HCT116 (cell line): ENCODE data around the gene RHBDD1. TPM values are rescaled to one million over a fixed set of nuclear protein-coding genes. Genes with fewer than 3 reads are reported as not detected.

Experiments
- ATAC-seq: fragments of 200-7000 bp; cut with Tn5 transposase; 2 replicates; pipeline ENCODE4 v1.9.1; 2020; ENCODE audit warnings: mild to moderate bottlenecking, moderate library complexity
- BruUV-seq: library from RNA; stranded (reverse); fragments of 400-500 nt; replicated peaks from 2 replicates; lab custom pipeline; 2021; lab: Mats Ljungman, UMichigan
- CTCF ChIA-PET: fragments of 300-600 bp; sonication (Branson Sonifier 250); formaldehyde crosslinking; loops from one replicate; lab custom pipeline; 2021; ENCODE audit warnings: antibody characterized with exemption; lab: Charles Lee
- POLR2A ChIA-PET: fragments of 300-600, 350-600 bp; sonication (Branson Sonifier 250); formaldehyde crosslinking; loops from one replicate; lab custom pipeline; 2021; ENCODE audit warnings: antibody characterized with exemption; lab: Charles Lee
- RAD21 ChIA-PET, 2 experiments: fragments of 300-600 bp; sonication (Branson Sonifier 250); formaldehyde crosslinking; loops; one replicate each; lab custom pipeline; 2023; ENCODE audit warnings: low total read pairs in 2 of 2; ENCODE audit not compliant: uncharacterized antibody in 2 of 2, unreplicated experiment in 2 of 2, low non-redundant PET in 1 of 2; lab: Charles Lee
- DNase-seq: peaks from one replicate; pipeline ENCODE4 v3.0.0-alpha.2; 2010; ENCODE audit warnings: low read depth, low spot score
- H2AFZ ChIP-seq: fragments of 200-600 bp; shearing (Covaris generic), sonication (generic); 2 replicates; pipeline ENCODE4 v1.6.1; 2017; ENCODE audit warnings: low read depth, mixed run types, mixed read lengths, antibody characterized with exemption, low read length; ENCODE audit not compliant: poor library complexity, severe bottlenecking
- H3K27ac ChIP-seq: 2 replicates; pipeline ENCODE4 v1.5.1; 2012; ENCODE audit warnings: low read depth, low read length
- H3K27me3 ChIP-seq: fragments of 200-600 bp; sonication (generic); 2 replicates; pipeline ENCODE4 v1.6.1; 2016; ENCODE audit warnings: mixed run types, low read length, mixed read lengths; ENCODE audit not compliant: insufficient read depth
- H3K36me3 ChIP-seq, 2 experiments: fragments of 200-500 bp in 1 of 2; fragments of 200-600 bp in 1 of 2; sonication (Bioruptor generic) in 1 of 2; sonication (generic) in 1 of 2; 2 replicates each; pipeline versions ENCODE4 v1.5.1 to v1.6.1; 2014 to 2016; ENCODE audit warnings: low read length in 2 of 2, inconsistent platforms in 1 of 2, mixed read lengths in 1 of 2, mixed run types in 1 of 2; ENCODE audit not compliant: insufficient read depth in 2 of 2, control insufficient read depth in 1 of 2
- H3K4me1 ChIP-seq, 2 experiments: fragments of 200-600 bp in 1 of 2; sonication (generic) in 1 of 2; 2 replicates each; pipeline versions ENCODE4 v1.5.1 to v1.6.1; 2012 to 2017; ENCODE audit warnings: low read length in 2 of 2, inconsistent platforms in 1 of 2, mild to moderate bottlenecking in 1 of 2, mixed read lengths in 1 of 2, mixed run types in 1 of 2, moderate library complexity in 1 of 2; ENCODE audit not compliant: insufficient read depth in 2 of 2, control insufficient read depth in 1 of 2
- H3K4me2 ChIP-seq: fragments of 200-600 bp; sonication (generic); 2 replicates; pipeline ENCODE4 v1.6.1; 2017; ENCODE audit warnings: mixed run types, low read length, mixed read lengths
- H3K4me3 ChIP-seq, 2 experiments: fragments of 200-600 bp in 1 of 2; sonication (generic) in 1 of 2; replicated peaks in 1 of 2; 2 replicates each; pipeline ENCODE4 v1.5.1; 2011 to 2016; ENCODE audit warnings: low read length in 2 of 2, control low read depth in 1 of 2, low read depth in 1 of 2, mild to moderate bottlenecking in 1 of 2, mixed read lengths in 1 of 2, mixed run types in 1 of 2
- H3K79me2 ChIP-seq: fragments of 200-600 bp; sonication (generic); 2 replicates; pipeline ENCODE4 v1.6.1; 2017; ENCODE audit warnings: mild to moderate bottlenecking, mixed run types, low read length, moderate library complexity, mixed read lengths; ENCODE audit not compliant: insufficient read depth
- H3K9ac ChIP-seq: fragments of 200-600 bp; sonication (generic); 2 replicates; pipeline ENCODE4 v1.6.1; 2016; ENCODE audit warnings: low read length, mixed read lengths
- H3K9me2 ChIP-seq: fragments of 200-600 bp; sonication (generic), shearing (Covaris generic); 2 replicates; pipeline ENCODE4 v1.6.1; 2017; ENCODE audit warnings: mixed run types, mild to moderate bottlenecking, moderate library complexity; ENCODE audit not compliant: insufficient read depth
- H3K9me3 ChIP-seq, 2 experiments: fragments of 200-500 bp in 1 of 2; fragments of 200-600 bp in 1 of 2; sonication (Bioruptor generic) in 1 of 2; sonication (generic) in 1 of 2; 2 replicates each; pipeline ENCODE4 v1.6.1; 2014 to 2017; ENCODE audit warnings: low read length in 2 of 2, mixed read lengths in 2 of 2, inconsistent platforms in 1 of 2, low read depth in 1 of 2, mild to moderate bottlenecking in 1 of 2, mixed run types in 1 of 2, moderate library complexity in 1 of 2; ENCODE audit not compliant: control insufficient read depth in 1 of 2, insufficient read depth in 1 of 2
- H4K20me1 ChIP-seq: fragments of 200-600 bp; sonication (generic), shearing (Covaris generic); 2 replicates; pipeline ENCODE4 v1.6.1; 2017; ENCODE audit warnings: mixed run types, mild to moderate bottlenecking, moderate library complexity; ENCODE audit not compliant: insufficient read depth
- CBX3 ChIP-seq: IDR thresholded peaks from 2 replicates; pipeline ENCODE4 v1.6.1; 2012; ENCODE audit warnings: low read depth
- CEBPB ChIP-seq: IDR thresholded peaks from 2 replicates; pipeline ENCODE4 v1.6.1; 2012; ENCODE audit warnings: low read depth
- EGR1 ChIP-seq: IDR thresholded peaks from 2 replicates; pipeline ENCODE4 v1.6.1; 2012; ENCODE audit warnings: low read depth
- EZH2 ChIP-seq: fragments of 200-600 bp; sonication (generic); IDR thresholded peaks from 2 replicates; pipeline ENCODE4 v1.6.1; 2017; ENCODE audit warnings: antibody characterized with exemption, mixed run types
- EZH2phosphoT487 ChIP-seq: fragments of 200-600 bp; IDR thresholded peaks from 2 replicates; pipeline ENCODE4 v1.6.1; 2018; ENCODE audit warnings: antibody characterized with exemption, borderline replicate concordance
- FOSL1 ChIP-seq: IDR thresholded peaks from 2 replicates; pipeline ENCODE4 v1.6.1; 2012; ENCODE audit warnings: low read depth
- JUND ChIP-seq: IDR thresholded peaks from 2 replicates; pipeline ENCODE4 v1.6.1; 2012
- POLR2AphosphoS5 ChIP-seq: IDR thresholded peaks from 2 replicates; pipeline ENCODE4 v1.6.1; 2011; ENCODE audit warnings: mild to moderate bottlenecking, low read depth, low read length, moderate library complexity
- RAD21 ChIP-seq: IDR thresholded peaks from 2 replicates; pipeline ENCODE4 v1.6.1; 2012; ENCODE audit warnings: low read depth, mild to moderate bottlenecking
- SIN3A ChIP-seq: IDR thresholded peaks from 2 replicates; pipeline ENCODE4 v1.6.1; 2012; ENCODE audit warnings: low read depth
- SP1 ChIP-seq: IDR thresholded peaks from 2 replicates; pipeline ENCODE4 v1.6.1; 2012; ENCODE audit warnings: low read depth
- SRF ChIP-seq: IDR thresholded peaks from 2 replicates; pipeline ENCODE4 v1.6.1; 2012; ENCODE audit warnings: low read depth
- TCF7L2 ChIP-seq: IDR thresholded peaks from 2 replicates; pipeline ENCODE4 v1.7.0; 2011; ENCODE audit warnings: borderline replicate concordance, inconsistent platforms; ENCODE audit not compliant: insufficient read depth, insufficient read length; ENCODE audit errors: extremely low read depth
- YY1 ChIP-seq: IDR thresholded peaks from 2 replicates; pipeline ENCODE4 v1.6.1; 2011; ENCODE audit warnings: low read length, low read depth, moderate library complexity, mild to moderate bottlenecking; ENCODE audit not compliant: insufficient replicate concordance; ENCODE audit errors: extremely low read depth
- ZNF274 ChIP-seq: fragments of 200-500 bp; sonication (Bioruptor generic); IDR thresholded peaks from 2 replicates; pipeline ENCODE4 v1.6.1; 2014; ENCODE audit warnings: mild to moderate bottlenecking, low read depth, low read length, inconsistent platforms
- intact Hi-C: fragments of 100-400 bp; cut with micrococcal nuclease; formaldehyde crosslinking; loops from 2 replicates; pipeline ENCODE4 v1.10.0; 2022
- total RNA-seq: library from RNA; stranded (reverse); gene quantifications from one replicate; pipeline ENCODE4 v1.2.1, GENCODE V29; 2021; ENCODE audit not compliant: unreplicated experiment
- TF ChIP-seq, protein P1 (sequence below), 3 experiments: fragments of 200-600 bp in 1 of 3; sonication (generic) in 1 of 3; IDR thresholded peaks in 2 of 3; conservative IDR thresholded peaks in 1 of 3; 2 replicates each; pipeline ENCODE4 v1.5.1; 2012 to 2017; ENCODE audit warnings: low read depth in 2 of 3, low read length in 2 of 3, antibody characterized with exemption in 1 of 3, borderline replicate concordance in 1 of 3, control low read depth in 1 of 3, mild to moderate bottlenecking in 1 of 3, mixed read lengths in 1 of 3, mixed run types in 1 of 3, moderate library complexity in 1 of 3; ENCODE audit not compliant: insufficient read depth in 1 of 3
- TF ChIP-seq, protein P2 (sequence below): IDR thresholded peaks from 2 replicates; pipeline ENCODE4 v1.6.1; 2011; ENCODE audit warnings: mild to moderate bottlenecking, low read length, moderate library complexity; ENCODE audit not compliant: insufficient replicate concordance; ENCODE audit errors: extremely low read depth
- TF ChIP-seq, protein P3 (sequence below): IDR thresholded peaks from 2 replicates; pipeline ENCODE4 v1.6.1; 2012
- TF ChIP-seq, protein P4 (sequence below): IDR thresholded peaks from 2 replicates; pipeline ENCODE4 v1.6.1; 2012
- TF ChIP-seq, protein P5 (sequence below): IDR thresholded peaks from 2 replicates; pipeline ENCODE4 v1.6.1; 2012; ENCODE audit warnings: low read depth

Gene RHBDD1
- total RNA-seq, 1 experiment from 2014 or later, result 73.8 TPM

DNA sequence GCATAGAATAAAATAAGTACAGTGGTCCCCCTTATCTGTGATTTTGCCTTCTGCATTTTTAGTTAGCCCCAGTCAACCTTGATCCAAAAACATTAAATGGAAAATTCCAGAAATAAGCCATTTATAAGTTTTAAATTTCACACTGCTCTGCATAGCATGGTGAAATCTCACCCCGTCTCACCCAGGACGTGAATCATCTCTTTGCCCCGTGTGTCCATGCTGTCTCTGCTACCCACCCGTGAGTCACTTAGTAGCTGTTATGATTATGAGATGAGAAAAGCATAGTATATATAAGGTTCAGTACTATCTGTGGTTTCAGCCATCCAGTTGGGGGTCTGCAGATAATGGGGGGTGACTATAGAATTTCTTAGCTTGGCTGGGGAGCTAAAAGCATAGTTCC is 67.3 kb downstream of the RHBDD1 start:
- H3K27me3 ChIP-seq, result no peaks in the 10 kb centered on the region
- no TSS peak for BruUV-seq
- peak overlapping the region; percentile 51 for H3K4me2 ChIP-seq
- TF ChIP-seq, protein P1, sequence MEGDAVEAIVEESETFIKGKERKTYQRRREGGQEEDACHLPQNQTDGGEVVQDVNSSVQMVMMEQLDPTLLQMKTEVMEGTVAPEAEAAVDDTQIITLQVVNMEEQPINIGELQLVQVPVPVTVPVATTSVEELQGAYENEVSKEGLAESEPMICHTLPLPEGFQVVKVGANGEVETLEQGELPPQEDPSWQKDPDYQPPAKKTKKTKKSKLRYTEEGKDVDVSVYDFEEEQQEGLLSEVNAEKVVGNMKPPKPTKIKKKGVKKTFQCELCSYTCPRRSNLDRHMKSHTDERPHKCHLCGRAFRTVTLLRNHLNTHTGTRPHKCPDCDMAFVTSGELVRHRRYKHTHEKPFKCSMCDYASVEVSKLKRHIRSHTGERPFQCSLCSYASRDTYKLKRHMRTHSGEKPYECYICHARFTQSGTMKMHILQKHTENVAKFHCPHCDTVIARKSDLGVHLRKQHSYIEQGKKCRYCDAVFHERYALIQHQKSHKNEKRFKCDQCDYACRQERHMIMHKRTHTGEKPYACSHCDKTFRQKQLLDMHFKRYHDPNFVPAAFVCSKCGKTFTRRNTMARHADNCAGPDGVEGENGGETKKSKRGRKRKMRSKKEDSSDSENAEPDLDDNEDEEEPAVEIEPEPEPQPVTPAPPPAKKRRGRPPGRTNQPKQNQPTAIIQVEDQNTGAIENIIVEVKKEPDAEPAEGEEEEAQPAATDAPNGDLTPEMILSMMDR (IDR thresholded peaks at IDR 0.05 in 2 of 3, conservative IDR thresholded peaks at IDR 0.05 in 1 of 3; ENCODE audit: borderline replicate concordance in 1 of 3, insufficient read depth in 1 of 3, low read depth in 2 of 3, low read length in 2 of 3), result no peak
- TF ChIP-seq SIN3A (no peak), EZH2phosphoT487 (no peak), EGR1 (no peak), SRF (no peak), FOSL1 (peak; percentile 71), CEBPB (peak; percentile 69; the same call in 1 of the 2 replicates), RAD21 (no peak), JUND (peak; percentile 45; the same call in 1 of the 2 replicates), TCF7L2 (no peak), YY1 (no peak), SP1 (peak; percentile 60), POLR2AphosphoS5 (no peak), ZNF274 (no peak), CBX3 (peak; percentile 60; the same call in 1 of the 2 replicates), EZH2 (no peak)
- TF ChIP-seq, protein P2, sequence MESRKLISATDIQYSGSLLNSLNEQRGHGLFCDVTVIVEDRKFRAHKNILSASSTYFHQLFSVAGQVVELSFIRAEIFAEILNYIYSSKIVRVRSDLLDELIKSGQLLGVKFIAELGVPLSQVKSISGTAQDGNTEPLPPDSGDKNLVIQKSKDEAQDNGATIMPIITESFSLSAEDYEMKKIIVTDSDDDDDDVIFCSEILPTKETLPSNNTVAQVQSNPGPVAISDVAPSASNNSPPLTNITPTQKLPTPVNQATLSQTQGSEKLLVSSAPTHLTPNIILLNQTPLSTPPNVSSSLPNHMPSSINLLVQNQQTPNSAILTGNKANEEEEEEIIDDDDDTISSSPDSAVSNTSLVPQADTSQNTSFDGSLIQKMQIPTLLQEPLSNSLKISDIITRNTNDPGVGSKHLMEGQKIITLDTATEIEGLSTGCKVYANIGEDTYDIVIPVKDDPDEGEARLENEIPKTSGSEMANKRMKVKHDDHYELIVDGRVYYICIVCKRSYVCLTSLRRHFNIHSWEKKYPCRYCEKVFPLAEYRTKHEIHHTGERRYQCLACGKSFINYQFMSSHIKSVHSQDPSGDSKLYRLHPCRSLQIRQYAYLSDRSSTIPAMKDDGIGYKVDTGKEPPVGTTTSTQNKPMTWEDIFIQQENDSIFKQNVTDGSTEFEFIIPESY, result no peak
- TF ChIP-seq, protein P3, sequence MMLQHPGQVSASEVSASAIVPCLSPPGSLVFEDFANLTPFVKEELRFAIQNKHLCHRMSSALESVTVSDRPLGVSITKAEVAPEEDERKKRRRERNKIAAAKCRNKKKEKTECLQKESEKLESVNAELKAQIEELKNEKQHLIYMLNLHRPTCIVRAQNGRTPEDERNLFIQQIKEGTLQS, result no peak
- TF ChIP-seq, protein P4, sequence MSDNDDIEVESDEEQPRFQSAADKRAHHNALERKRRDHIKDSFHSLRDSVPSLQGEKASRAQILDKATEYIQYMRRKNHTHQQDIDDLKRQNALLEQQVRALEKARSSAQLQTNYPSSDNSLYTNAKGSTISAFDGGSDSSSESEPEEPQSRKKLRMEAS, result 0 out of 2 replicates have a peak, but pooled peaks have one; percentile 32
- TF ChIP-seq, protein P5, sequence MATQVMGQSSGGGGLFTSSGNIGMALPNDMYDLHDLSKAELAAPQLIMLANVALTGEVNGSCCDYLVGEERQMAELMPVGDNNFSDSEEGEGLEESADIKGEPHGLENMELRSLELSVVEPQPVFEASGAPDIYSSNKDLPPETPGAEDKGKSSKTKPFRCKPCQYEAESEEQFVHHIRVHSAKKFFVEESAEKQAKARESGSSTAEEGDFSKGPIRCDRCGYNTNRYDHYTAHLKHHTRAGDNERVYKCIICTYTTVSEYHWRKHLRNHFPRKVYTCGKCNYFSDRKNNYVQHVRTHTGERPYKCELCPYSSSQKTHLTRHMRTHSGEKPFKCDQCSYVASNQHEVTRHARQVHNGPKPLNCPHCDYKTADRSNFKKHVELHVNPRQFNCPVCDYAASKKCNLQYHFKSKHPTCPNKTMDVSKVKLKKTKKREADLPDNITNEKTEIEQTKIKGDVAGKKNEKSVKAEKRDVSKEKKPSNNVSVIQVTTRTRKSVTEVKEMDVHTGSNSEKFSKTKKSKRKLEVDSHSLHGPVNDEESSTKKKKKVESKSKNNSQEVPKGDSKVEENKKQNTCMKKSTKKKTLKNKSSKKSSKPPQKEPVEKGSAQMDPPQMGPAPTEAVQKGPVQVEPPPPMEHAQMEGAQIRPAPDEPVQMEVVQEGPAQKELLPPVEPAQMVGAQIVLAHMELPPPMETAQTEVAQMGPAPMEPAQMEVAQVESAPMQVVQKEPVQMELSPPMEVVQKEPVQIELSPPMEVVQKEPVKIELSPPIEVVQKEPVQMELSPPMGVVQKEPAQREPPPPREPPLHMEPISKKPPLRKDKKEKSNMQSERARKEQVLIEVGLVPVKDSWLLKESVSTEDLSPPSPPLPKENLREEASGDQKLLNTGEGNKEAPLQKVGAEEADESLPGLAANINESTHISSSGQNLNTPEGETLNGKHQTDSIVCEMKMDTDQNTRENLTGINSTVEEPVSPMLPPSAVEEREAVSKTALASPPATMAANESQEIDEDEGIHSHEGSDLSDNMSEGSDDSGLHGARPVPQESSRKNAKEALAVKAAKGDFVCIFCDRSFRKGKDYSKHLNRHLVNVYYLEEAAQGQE, result no peak
- CTCF ChIA-PET, result no interaction called here
- no peak overlapping the region for H2AFZ ChIP-seq
- no peaks in the 10 kb centered on the region for H3K9me2 ChIP-seq
- DNase-seq (no peak), ATAC-seq (0 out of 2 replicates have a peak, but pooled peaks have one; percentile 52)
- H3K27ac ChIP-seq, result no peak overlapping the region
- H3K9ac ChIP-seq, result no peak overlapping the region
- no peaks in the 10 kb centered on the region for H4K20me1 ChIP-seq
- intact Hi-C loops, result no loop called here
- H3K9me3 ChIP-seq, result no peaks in the 10 kb centered on the region
- H3K79me2 ChIP-seq, result no peaks in the 10 kb centered on the region; the same call in 1 of the 2 replicates
- H3K36me3 ChIP-seq, result no peaks in the 10 kb centered on the region
- POLR2A ChIA-PET, result no interaction called here
- RAD21 ChIA-PET, result no interaction called here
- H3K4me3 ChIP-seq, result no peak overlapping the region
- H3K4me1 ChIP-seq, result peaks cover 0 to 18% of the 10 kb centered on the region in 2 experiments; a peak in 2 of 4 replicates
